ENCODE results near the gene NOL4L.

The NOL4L gene

DNA sequence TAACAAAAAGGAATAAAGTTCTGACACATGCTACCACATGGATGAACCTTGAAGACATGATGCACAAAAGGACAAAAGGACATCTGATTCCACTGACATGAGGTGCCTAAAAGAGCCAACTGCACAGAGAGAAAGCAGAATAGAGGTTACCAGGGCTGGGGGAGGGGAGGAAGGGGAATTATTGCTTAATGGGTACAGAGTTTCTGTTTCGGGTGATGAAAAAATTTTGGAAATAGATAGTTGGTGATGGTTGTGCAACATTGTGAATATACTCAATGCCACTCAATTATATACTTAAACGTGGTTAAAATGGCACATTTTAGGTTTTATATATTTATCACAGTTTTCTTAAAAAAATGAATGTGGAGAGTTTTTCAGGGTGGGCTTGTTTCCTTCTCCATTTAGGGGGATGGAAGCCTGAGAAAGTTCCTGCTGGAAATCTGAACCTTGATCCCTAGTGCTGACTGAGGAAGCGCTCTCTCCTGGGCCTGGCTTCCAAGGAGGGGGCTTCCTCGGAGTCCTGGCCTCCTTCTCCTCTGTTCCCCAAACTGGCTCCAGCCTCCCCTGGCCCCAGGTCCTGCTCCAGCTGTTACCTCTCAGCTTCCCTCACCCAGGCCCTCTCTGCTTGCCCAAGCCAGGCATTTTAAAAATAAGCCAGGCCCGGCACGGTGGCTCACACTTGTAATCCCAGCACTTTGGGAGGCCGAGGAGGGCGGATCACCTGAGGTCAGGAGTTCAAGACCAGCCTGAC lies 79.2 kb downstream of the NOL4L start:
- TF ChIP-seq, protein P1, sequence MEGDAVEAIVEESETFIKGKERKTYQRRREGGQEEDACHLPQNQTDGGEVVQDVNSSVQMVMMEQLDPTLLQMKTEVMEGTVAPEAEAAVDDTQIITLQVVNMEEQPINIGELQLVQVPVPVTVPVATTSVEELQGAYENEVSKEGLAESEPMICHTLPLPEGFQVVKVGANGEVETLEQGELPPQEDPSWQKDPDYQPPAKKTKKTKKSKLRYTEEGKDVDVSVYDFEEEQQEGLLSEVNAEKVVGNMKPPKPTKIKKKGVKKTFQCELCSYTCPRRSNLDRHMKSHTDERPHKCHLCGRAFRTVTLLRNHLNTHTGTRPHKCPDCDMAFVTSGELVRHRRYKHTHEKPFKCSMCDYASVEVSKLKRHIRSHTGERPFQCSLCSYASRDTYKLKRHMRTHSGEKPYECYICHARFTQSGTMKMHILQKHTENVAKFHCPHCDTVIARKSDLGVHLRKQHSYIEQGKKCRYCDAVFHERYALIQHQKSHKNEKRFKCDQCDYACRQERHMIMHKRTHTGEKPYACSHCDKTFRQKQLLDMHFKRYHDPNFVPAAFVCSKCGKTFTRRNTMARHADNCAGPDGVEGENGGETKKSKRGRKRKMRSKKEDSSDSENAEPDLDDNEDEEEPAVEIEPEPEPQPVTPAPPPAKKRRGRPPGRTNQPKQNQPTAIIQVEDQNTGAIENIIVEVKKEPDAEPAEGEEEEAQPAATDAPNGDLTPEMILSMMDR (IDR thresholded peaks at IDR 0.05; ENCODE audit: borderline replicate concordance, insufficient read depth, low read depth, low read length) = no peak
- no peak overlapping the region for H3K4me3 ChIP-seq (ENCODE audit: low read depth, low read length)

DNA sequence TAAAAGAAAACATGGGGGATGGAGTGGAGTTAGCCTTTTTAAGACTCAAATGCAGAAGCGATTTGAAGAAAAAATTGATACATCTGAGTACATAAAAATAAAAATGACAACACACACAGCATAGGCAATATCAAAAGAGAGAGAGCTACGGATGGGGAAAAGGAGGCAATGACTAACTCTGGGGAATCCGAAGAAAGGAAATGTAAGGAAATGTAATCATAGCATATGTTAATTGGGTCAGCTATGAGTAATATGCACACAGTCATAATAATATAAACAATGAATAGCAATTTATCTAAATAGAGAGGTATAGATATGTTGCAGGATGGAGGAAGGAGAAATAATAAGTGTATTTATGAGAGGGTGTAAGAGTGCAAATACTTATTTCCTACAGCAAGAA lies 83.4 kb downstream of the NOL4L start:
- H3K4me3 ChIP-seq (ENCODE audit: low read depth, low read length) = no peak overlapping the region
- TF ChIP-seq, protein P1 (IDR thresholded peaks at IDR 0.05; ENCODE audit: borderline replicate concordance, insufficient read depth, low read depth, low read length) = no peak

- TF ChIP-seq, protein P1 (IDR thresholded peaks at IDR 0.05; ENCODE audit: borderline replicate concordance, insufficient read depth, low read depth, low read length) = no peak
- H3K4me3 ChIP-seq (ENCODE audit: low read depth, low read length) = no peak overlapping the region
These were observed 87.4 kb downstream of the NOL4L start for GRCh38 chr20:32497589-32498224.

GRCh38 chr20:32496811-32497533 lies 88.2 kb downstream of the NOL4L start:
- no peak overlapping the region for H3K4me3 ChIP-seq (ENCODE audit: low read depth, low read length)
- TF ChIP-seq, protein P1 (IDR thresholded peaks at IDR 0.05; ENCODE audit: borderline replicate concordance, insufficient read depth, low read depth, low read length) = no peak

GRCh38 chr20:32495949-32496348 lies 89.2 kb downstream of the NOL4L start:
- TF ChIP-seq, protein P1 (IDR thresholded peaks at IDR 0.05; ENCODE audit: borderline replicate concordance, insufficient read depth, low read depth, low read length) = no peak
- no peak overlapping the region for H3K4me3 ChIP-seq (ENCODE audit: low read depth, low read length)

- no peak overlapping the region for H3K4me3 ChIP-seq (ENCODE audit: low read depth, low read length)
- TF ChIP-seq, protein P1 (IDR thresholded peaks at IDR 0.05; ENCODE audit: borderline replicate concordance, insufficient read depth, low read depth, low read length) = no peak
These were observed 89.9 kb downstream of the NOL4L start for GRCh38 chr20:32495217-32495565.
